Choroid plexus epithelial cell (primary cell): ENCODE measurements around the gene TRIM27.
A peak's percentile ranks its signal among the peaks of the same experiment; 100 is the strongest.
"Not testable (repeated sequence)": the region's sequence is repeated elsewhere in the genome, so short reads cannot be mapped to it uniquely, and the experiment has no call there.

ENCODE experiments used
- DNase-seq: peaks from one replicate; pipeline ENCODE4 v3.0.0-alpha.2; 2010; ENCODE audit warnings: low read depth
- H3K4me3 ChIP-seq: 2 replicates; pipeline ENCODE4 v1.5.1; 2011; ENCODE audit warnings: low read depth, mild to moderate bottlenecking, control low read depth, low read length, moderate library complexity
- TF ChIP-seq, protein P1 (sequence below): conservative IDR thresholded peaks from 2 replicates; pipeline ENCODE4 v1.5.1; 2011; ENCODE audit warnings: low read depth, mild to moderate bottlenecking, control low read depth, inconsistent platforms, low read length, moderate library complexity

Gene TRIM27, protein sequence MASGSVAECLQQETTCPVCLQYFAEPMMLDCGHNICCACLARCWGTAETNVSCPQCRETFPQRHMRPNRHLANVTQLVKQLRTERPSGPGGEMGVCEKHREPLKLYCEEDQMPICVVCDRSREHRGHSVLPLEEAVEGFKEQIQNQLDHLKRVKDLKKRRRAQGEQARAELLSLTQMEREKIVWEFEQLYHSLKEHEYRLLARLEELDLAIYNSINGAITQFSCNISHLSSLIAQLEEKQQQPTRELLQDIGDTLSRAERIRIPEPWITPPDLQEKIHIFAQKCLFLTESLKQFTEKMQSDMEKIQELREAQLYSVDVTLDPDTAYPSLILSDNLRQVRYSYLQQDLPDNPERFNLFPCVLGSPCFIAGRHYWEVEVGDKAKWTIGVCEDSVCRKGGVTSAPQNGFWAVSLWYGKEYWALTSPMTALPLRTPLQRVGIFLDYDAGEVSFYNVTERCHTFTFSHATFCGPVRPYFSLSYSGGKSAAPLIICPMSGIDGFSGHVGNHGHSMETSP

DNA sequence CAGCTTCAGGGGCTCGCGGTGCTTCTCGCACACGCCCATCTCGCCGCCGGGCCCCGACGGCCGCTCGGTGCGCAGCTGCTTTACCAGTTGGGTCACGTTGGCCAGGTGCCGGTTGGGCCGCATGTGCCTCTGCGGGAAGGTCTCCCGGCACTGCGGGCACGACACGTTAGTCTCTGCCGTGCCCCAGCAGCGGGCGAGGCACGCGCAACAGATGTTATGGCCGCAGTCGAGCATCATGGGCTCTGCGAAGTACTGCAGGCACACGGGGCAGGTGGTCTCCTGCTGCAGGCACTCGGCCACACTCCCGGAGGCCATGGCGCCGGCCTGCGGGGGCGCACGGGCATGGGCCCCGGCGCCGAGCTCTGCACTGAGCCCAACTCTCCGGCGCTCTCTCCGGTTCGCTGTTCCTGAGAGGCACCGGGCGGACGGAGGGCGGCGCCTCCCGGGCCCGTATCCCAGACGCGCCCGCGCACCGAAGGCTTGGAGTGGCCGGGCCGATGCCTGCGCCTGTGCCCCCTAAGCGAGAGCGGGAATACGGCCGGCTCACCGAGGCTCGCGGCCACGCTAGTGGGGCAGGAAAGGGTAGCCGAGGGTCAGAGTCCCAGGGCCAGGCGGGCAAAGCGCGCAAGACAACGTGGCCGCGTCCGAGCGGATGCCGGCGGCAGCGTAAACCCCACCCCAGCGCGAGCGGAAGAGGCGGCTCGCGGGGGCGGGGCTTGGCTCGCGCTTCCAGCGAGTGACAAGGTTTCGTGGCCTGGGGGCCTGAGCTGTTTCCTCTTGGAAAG is at the start of gene TRIM27:
Gene TRIM27 (minus strand): TSS at position 668 of the 785 bp plus-strand sequence. CDS start 353 bp downstream, at position 315.
- TF ChIP-seq, protein P1, sequence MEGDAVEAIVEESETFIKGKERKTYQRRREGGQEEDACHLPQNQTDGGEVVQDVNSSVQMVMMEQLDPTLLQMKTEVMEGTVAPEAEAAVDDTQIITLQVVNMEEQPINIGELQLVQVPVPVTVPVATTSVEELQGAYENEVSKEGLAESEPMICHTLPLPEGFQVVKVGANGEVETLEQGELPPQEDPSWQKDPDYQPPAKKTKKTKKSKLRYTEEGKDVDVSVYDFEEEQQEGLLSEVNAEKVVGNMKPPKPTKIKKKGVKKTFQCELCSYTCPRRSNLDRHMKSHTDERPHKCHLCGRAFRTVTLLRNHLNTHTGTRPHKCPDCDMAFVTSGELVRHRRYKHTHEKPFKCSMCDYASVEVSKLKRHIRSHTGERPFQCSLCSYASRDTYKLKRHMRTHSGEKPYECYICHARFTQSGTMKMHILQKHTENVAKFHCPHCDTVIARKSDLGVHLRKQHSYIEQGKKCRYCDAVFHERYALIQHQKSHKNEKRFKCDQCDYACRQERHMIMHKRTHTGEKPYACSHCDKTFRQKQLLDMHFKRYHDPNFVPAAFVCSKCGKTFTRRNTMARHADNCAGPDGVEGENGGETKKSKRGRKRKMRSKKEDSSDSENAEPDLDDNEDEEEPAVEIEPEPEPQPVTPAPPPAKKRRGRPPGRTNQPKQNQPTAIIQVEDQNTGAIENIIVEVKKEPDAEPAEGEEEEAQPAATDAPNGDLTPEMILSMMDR: no peak
- peak within 1 kb of the TSS; percentile 97 for H3K4me3 ChIP-seq
- DNase-seq: peak; percentile 77

DNA sequence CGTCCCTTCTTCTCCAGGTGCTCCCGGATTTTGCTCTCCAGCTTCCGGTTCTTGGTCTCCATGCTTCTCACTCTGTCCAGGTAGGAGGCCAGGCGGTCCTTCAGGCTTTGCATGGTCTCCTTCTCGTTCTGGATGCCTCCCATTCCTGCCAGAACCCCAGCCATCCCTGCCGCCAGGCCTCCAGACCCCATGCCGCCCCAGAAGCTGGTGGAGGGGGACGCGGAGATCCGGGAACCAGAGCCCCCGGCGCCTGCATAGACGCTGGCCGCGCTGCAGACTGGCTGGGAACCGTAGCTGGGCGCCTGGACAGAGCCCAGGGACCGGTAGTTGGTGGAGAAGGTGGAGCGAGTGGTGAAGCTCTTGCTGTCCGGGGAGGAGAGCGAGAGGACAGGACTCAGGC is 46.3 kb upstream of the TRIM27 start:
- not testable (repeated sequence) for H3K4me3 ChIP-seq, DNase-seq

DNA sequence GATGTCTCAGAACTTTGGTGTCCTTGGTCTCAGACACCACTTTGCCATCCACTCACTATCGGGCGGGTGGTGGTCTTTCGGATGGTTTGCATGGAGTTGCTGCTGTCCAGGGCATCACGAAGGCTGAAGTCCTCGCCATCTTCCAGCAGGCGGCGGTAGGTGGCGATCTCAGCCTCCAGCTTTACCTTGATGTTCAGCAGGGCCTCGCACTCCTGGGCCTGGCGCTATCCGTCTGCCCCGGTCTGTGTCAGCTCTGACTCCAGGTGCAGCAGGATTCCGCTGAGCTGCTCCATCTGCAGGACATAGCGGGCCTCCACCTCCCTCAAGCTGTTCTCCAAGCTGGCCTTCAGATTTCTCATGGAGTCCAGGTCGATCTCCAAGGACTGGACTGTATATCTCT is 45.3 kb upstream of the TRIM27 start:
- TF ChIP-seq, protein P1: peak; percentile 18
- H3K4me3 ChIP-seq: no peak overlapping the region
- DNase-seq: no peak

DNA sequence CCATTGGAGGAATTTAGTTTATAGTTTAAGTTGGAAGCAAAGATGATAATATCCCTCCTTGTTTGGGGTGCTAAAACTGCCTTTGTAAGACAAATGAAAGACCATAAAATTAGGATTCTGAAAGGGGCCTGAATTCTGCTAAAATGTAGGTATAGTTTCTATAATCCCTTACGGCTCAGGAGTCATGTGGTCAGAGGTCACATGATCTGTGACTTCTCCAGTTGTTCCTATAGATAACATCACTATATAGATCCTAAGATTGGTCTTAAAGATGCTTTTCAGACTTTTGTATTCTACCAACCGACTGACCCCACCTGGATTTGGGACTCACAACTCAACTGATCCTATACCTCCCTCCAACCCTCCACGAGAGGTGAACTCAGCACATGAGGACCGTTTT is 44.7 kb upstream of the TRIM27 start:
- H3K4me3 ChIP-seq: no peak overlapping the region
- TF ChIP-seq, protein P1: no peak
- no peak for DNase-seq

DNA sequence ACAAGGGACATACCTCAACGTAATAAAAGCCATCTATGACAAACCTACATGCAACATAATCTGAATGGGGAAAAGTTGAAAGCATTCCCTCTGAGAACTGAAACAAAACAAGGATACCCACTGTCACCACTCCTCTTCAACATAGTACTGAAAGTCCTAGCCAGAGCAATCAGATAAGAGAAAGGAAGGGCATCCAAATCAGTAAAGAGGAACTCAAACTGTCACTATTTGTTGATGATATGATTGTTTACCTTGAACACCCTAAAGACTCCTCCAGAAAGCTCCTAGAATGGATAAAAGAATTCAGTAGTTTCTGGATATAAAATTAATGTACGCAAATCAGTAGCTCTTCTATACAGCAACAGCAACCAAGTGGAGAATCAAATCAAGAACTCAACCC is 41.9 kb upstream of the TRIM27 start:
- TF ChIP-seq, protein P1: no peak
- H3K4me3 ChIP-seq: no peak overlapping the region
- no peak for DNase-seq

DNA sequence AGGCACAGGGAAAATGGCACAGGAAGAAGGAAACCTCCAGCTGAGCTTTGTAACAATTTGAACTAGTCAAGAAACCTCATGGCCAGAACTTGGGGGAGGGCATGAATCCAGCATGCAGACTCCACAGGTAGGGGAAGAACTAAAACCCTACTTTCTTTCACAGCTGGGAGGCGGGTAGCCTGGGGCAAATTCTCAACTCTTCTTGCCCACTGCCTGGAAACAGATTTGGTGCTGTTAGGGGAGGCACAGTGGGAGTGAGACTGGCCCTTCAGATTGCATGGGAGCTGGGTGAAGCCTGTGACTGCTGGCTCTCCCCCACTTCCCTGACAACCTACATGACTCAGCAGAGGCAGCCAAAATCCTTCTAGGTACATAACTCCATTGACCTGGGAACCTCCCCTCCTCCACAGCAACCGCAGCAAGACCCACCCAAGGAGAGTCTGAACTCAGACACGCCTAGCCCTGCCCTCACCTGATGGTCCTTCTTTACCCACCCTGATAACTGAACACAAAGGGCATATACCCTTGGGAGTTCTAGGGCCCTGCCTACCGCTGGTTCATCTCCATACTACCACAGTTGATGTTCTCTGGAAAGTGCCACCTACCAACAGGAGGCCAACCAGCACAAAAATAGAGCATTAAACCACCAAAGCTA is 37.2 kb upstream of the TRIM27 start:
- no peak overlapping the region for H3K4me3 ChIP-seq
- TF ChIP-seq, protein P1: no peak
- DNase-seq: no peak

DNA sequence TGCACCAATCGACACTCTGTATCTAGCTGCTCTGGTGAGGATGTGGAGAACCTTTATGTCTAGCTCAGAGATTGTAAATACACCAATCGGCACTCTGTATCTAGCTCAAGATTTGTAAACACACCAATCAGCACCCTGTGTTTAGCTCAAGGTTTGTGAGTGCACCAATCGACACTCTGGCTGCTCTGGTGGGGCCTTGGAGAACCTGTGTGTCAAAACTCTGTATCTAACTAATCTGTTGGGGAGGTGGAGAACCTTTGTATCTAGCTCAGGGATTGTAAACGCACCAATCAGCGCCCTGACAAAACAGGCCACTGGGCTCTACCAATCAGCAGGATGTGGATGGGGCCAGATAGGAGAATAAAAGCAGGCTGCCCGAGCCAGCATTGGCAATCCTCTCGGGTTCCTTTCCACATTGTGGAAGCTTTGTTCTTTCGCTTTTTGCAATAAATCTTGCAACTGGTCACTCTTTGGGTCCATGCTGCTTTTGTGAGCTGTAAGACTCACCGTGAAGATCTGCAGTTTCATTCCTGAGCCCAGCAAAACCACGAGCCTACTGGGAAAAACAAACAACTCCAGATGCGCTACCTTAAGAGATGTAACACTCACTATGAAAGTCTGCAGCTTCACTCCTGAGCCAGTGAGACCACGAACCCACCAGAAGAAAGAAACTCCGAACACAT is 34.9 kb upstream of the TRIM27 start:
- DNase-seq, H3K4me3 ChIP-seq: not testable (repeated sequence)

DNA sequence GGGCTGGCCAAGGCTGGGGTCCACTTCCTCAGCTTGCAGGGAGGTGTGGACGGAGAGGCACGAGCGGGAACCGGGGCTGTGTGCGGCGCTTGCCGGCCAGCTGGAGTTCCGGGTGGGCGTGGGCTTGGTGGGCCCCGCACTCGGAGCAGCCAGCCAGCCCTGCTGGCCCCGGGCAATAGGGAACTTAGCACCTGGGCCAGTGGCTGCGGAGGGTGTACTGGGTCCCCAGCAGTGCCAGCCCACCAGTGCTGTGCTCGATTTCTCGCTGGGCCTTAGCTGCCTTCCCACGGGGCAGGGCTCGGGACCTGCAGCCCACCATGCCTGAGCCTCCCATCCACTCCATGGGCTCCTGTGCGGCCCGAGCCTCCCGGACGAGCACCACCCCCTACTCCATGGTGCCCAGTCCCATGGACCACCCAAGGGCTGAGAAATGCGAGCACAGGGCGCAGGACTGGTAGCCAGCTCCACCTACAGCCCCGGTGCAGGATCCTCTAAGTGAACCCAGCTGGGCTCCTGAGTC is 34.1 kb upstream of the TRIM27 start:
- not testable (repeated sequence) for H3K4me3 ChIP-seq, DNase-seq
